OCI-LY7 (cell line): Measurements from ENCODE around the gene FCGBP.

ENCODE experiments used
- CTCF ChIP-seq: fragments of 200-600 bp; sonication (generic); conservative IDR thresholded peaks from 2 replicates; pipeline ENCODE4 v1.5.1; 2014; ENCODE audit warnings: mild to moderate bottlenecking, antibody characterized with exemption, low read length, moderate library complexity, mixed read lengths
- EZH2phosphoT487 ChIP-seq: fragments of 200-600 bp; sonication (generic); IDR thresholded peaks from 2 replicates; pipeline ENCODE4 v1.6.1; 2018; ENCODE audit warnings: low read depth, borderline replicate concordance, mild to moderate bottlenecking, mixed run types, antibody characterized with exemption, low read length, moderate library complexity, mixed read lengths

DNA sequence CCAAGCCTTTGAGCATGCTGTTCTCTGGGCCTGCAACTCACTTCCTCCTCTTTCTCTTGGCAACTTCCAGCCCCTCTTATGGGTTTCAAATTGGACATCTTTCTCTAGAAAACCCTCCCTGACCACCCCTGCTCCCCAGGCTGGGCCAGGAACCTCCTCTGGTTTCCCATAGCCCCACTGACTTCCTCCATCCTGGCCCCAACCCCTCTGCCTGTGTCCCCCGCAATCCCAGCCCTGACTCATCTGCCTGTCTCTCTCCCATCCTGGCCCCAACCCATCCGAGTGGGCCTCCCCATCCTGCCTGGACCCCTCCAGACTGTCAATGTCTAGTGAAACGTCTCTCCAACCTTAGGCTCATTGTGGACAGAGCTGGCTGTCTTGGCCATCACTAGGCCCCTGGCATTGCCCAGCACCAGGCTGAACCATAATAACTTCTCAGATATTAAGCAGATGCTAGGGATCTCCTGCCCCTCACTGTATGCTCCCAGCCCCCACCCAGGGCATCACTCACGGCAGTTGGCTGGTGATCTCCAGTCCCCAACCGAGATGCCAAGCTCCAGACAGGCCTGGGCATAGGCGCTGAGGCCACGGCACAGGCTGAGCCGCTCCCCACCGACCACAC, 16.8 kb downstream of the FCGBP start:
- TF ChIP-seq EZH2phosphoT487, result no peak
- no peak for TF ChIP-seq CTCF
